Keratinocyte (primary cell): ENCODE data around the gene RHOJ. TPM values are rescaled to one million over a fixed set of nuclear protein-coding genes. Genes with fewer than 3 reads are reported as not detected.
A peak's percentile ranks its signal among the peaks of the same experiment; 100 is the strongest.

ENCODE experiments used
- DNase-seq: peaks from one replicate; pipeline ENCODE4 v3.0.0-alpha.2; 2011; ENCODE audit warnings: low read depth, missing footprints, low spot score
- FAIRE-seq: peaks from 2 replicates; lab custom pipeline; 2011; peaks lifted over from hg19 to GRCh38; lab: Jason Lieb, UNC
- H2AFZ ChIP-seq: 2 replicates; pipeline ENCODE4 v1.6.0; 2012; ENCODE audit warnings: low read length, control low read depth, inconsistent platforms; ENCODE audit not compliant: control insufficient read depth
- H3K27ac ChIP-seq: 2 replicates; pipeline ENCODE4 v1.5.1; 2011; ENCODE audit warnings: low read length; ENCODE audit not compliant: control insufficient read depth, insufficient read depth
- H3K27me3 ChIP-seq: 3 replicates; pipeline ENCODE4 v1.6.0; 2011; ENCODE audit warnings: low read length; ENCODE audit not compliant: control insufficient read depth, insufficient read depth; ENCODE audit errors: extremely low read depth
- H3K36me3 ChIP-seq, 2 experiments: 2 replicates in 1 of 2; 3 replicates in 1 of 2; pipeline ENCODE4 v1.5.1; 2011; ENCODE audit warnings: low read length in 2 of 2, mild to moderate bottlenecking in 1 of 2; ENCODE audit not compliant: control insufficient read depth in 2 of 2, insufficient read depth in 2 of 2; ENCODE audit errors: extremely low read depth in 1 of 2
- H3K4me1 ChIP-seq: 3 replicates; pipeline ENCODE4 v1.5.1; 2011; ENCODE audit warnings: low read length; ENCODE audit not compliant: control insufficient read depth, insufficient read depth; ENCODE audit errors: extremely low read depth
- H3K4me2 ChIP-seq: 3 replicates; pipeline ENCODE4 v1.6.0; 2011; ENCODE audit warnings: low read depth, low read length; ENCODE audit not compliant: control insufficient read depth, insufficient read depth; ENCODE audit errors: extremely low read depth
- H3K4me3 ChIP-seq, 3 experiments: fragments of 200-600 bp in 1 of 3; sonication (generic) in 1 of 3; 2 replicates in 2 of 3; 3 replicates in 1 of 3; pipeline ENCODE4 v1.5.1; 2011 to 2016; ENCODE audit warnings: low read length in 3 of 3, mild to moderate bottlenecking in 3 of 3, control low read depth in 2 of 3, inconsistent platforms in 1 of 3, low read depth in 1 of 3, mixed read lengths in 1 of 3, mixed run types in 1 of 3, moderate library complexity in 1 of 3; ENCODE audit not compliant: control insufficient read depth in 2 of 3, insufficient read depth in 2 of 3; ENCODE audit errors: extremely low read depth in 1 of 3
- H3K79me2 ChIP-seq: 2 replicates; pipeline ENCODE4 v1.6.0; 2012; ENCODE audit warnings: low read length; ENCODE audit not compliant: control insufficient read depth, insufficient read depth
- H3K9ac ChIP-seq: 3 replicates; pipeline ENCODE4 v1.6.0; 2011; ENCODE audit warnings: low read length; ENCODE audit not compliant: control insufficient read depth, insufficient read depth; ENCODE audit errors: extremely low read depth
- H3K9me1 ChIP-seq: 3 replicates; pipeline ENCODE4 v1.6.0; 2011; ENCODE audit warnings: low read length; ENCODE audit not compliant: control insufficient read depth, insufficient read depth; ENCODE audit errors: extremely low read depth
- H3K9me3 ChIP-seq: 2 replicates; pipeline ENCODE4 v1.5.1; 2012; ENCODE audit warnings: low read depth, low read length; ENCODE audit not compliant: control insufficient read depth
- H4K20me1 ChIP-seq: 3 replicates; pipeline ENCODE4 v1.6.0; 2011; ENCODE audit warnings: low read length; ENCODE audit not compliant: control insufficient read depth, insufficient read depth; ENCODE audit errors: extremely low read depth
- CTCF ChIP-seq, 3 experiments: IDR thresholded peaks in 1 of 3; conservative IDR thresholded peaks in 1 of 3; optimal IDR thresholded peaks in 1 of 3; 2 replicates in 2 of 3; 3 replicates in 1 of 3; pipeline versions ENCODE3 to v1.5.1; 2011; ENCODE audit warnings: low read length in 3 of 3, mild to moderate bottlenecking in 3 of 3, moderate library complexity in 2 of 3, control low read depth in 1 of 3, inconsistent platforms in 1 of 3; ENCODE audit not compliant: insufficient read depth in 2 of 3; ENCODE audit errors: extremely low read depth in 1 of 3
- EZH2 ChIP-seq: IDR thresholded peaks from one replicate; pipeline ENCODE4 v1.6.1; 2012; ENCODE audit warnings: inconsistent platforms, mild to moderate bottlenecking, low read length, moderate library complexity
- dilution Hi-C: fragments of 300-500 bp; cut with MboI; formaldehyde crosslinking; loops from one replicate; pipeline ENCODE4 v1.7.0; 2020; ENCODE audit warnings: low sequenced_read_pairs; ENCODE audit not compliant: extremely low pct_ligation_motif_present
- polyA plus RNA-seq, 5 experiments: library from polyadenylated mRNA; depleted of rRNA in 3 of 5; stranded (reverse) in 3 of 5; stranded (forward) in 1 of 5; unstranded in 1 of 5; fragments of >200 nt; gene quantifications; 1 replicate in 1 of 5; 2 replicates in 3 of 5; 3 replicates in 1 of 5; pipeline versions ENCODE4 v1.2.1 to v1.2.3, GENCODE V29; 2011 to 2012; ENCODE audit warnings: missing spikeins in 2 of 5, low read depth in 1 of 5, low replicate concordance in 1 of 5

Gene RHOJ
- polyA plus RNA-seq, 1 donor (not counting 4 experiments of a cell fraction or from before 2014, with no cell fraction given), result 0.46 TPM

DNA sequence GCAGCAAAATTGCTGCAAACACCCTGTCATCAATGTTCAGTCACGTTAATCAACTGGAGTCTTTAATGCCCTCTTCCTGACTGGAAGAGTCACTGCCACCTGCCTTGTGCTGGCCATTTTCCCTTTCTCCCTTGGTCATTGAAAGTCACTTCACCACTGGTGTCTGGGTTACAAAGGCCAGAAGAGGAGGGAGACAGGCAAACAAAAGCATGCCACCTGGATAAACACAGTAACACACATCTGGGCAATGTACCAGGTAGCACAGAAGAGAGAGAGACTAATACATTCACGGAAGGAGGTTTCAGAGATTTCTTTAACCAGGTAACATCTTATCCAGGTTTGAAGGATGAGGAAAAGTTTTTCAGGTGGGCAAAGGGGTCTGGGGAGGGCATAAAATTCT is 81.8 kb downstream of the RHOJ start:
- Histone ChIP-seq H3K79me2 (no peaks in the 10 kb centered on the region), H3K4me3 (no peak overlapping the region), H3K27ac (no peak overlapping the region), H4K20me1 (no peaks in the 10 kb centered on the region), H3K9me3 (no peaks in the 10 kb centered on the region), H3K9ac (no peak overlapping the region), H3K4me2 (no peak overlapping the region), H3K9me1 (no peaks in the 10 kb centered on the region), H3K4me1 (no peaks in the 10 kb centered on the region), H3K27me3 (peaks cover 7% of the 10 kb centered on the region), H2AFZ (no peak overlapping the region), H3K36me3 (no peaks in the 10 kb centered on the region)
- no peak for DNase-seq
- dilution Hi-C loops, result no loop called here
- FAIRE-seq, result no peak
- TF ChIP-seq EZH2, result no peak
- TF ChIP-seq CTCF (optimal IDR thresholded peaks at IDR 0.05 in 1 of 3, IDR thresholded peaks at IDR 0.05 in 1 of 3, conservative IDR thresholded peaks at IDR 0.05 in 1 of 3; ENCODE audit: extremely low read depth in 1 of 3, insufficient read depth in 2 of 3, low read length in 3 of 3), result no peak

GRCh38 chr14:63287666-63288483 is 83.6 kb downstream of the RHOJ start:
- no peak overlapping the region for H3K9ac ChIP-seq
- no peak overlapping the region for H3K27ac ChIP-seq
- H4K20me1 ChIP-seq, result no peaks in the 10 kb centered on the region
- H3K79me2 ChIP-seq, result no peaks in the 10 kb centered on the region
- H3K9me1 ChIP-seq, result no peaks in the 10 kb centered on the region
- no peaks in the 10 kb centered on the region for H3K9me3 ChIP-seq
- no peak for FAIRE-seq
- H2AFZ ChIP-seq, result no peak overlapping the region
- no peaks in the 10 kb centered on the region for H3K36me3 ChIP-seq
- H3K27me3 ChIP-seq, result peaks cover 7% of the 10 kb centered on the region
- dilution Hi-C loops, result no loop called here
- no peak overlapping the region for H3K4me3 ChIP-seq
- H3K4me2 ChIP-seq, result no peak overlapping the region
- TF ChIP-seq EZH2 (no peak), CTCF (optimal IDR thresholded peaks at IDR 0.05 in 1 of 3, IDR thresholded peaks at IDR 0.05 in 1 of 3, conservative IDR thresholded peaks at IDR 0.05 in 1 of 3; ENCODE audit: extremely low read depth in 1 of 3, insufficient read depth in 2 of 3, low read length in 3 of 3) (no peak)
- peak; percentile 5 for DNase-seq
- H3K4me1 ChIP-seq, result no peaks in the 10 kb centered on the region
